ENCODE data around the gene RALGDS.

DNA sequence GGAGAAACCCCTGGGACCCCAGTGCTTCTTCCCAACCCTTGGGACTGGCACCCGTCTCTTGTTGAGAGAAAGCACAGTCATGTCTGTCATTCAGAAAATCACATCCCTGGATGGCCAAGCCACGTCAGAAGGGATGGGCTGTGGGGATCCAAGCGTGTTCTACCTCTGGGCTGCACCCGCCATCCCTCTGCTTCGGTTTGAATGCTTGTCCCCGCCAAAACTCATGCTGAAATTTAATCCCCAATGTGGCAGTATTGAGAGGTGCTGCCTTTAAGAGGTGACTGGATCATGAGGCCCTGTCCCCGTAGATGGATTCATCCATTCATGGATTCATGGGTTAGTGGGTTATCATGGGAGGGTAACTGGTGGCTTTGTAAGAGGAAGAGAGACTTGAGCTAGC, 32.3 kb downstream of the RALGDS start:
- TF ChIP-seq, protein P1, sequence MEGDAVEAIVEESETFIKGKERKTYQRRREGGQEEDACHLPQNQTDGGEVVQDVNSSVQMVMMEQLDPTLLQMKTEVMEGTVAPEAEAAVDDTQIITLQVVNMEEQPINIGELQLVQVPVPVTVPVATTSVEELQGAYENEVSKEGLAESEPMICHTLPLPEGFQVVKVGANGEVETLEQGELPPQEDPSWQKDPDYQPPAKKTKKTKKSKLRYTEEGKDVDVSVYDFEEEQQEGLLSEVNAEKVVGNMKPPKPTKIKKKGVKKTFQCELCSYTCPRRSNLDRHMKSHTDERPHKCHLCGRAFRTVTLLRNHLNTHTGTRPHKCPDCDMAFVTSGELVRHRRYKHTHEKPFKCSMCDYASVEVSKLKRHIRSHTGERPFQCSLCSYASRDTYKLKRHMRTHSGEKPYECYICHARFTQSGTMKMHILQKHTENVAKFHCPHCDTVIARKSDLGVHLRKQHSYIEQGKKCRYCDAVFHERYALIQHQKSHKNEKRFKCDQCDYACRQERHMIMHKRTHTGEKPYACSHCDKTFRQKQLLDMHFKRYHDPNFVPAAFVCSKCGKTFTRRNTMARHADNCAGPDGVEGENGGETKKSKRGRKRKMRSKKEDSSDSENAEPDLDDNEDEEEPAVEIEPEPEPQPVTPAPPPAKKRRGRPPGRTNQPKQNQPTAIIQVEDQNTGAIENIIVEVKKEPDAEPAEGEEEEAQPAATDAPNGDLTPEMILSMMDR (conservative IDR thresholded peaks at IDR 0.05; ENCODE audit: low read depth, low read length), result no peak
- TF ChIP-seq EZH2 (IDR thresholded peaks at IDR 0.05; ENCODE audit: borderline replicate concordance, low read depth, low read length, poor library complexity, severe bottlenecking), result no peak

Data from A673 (cell line).